Stimulated activated CD4-positive, alpha-beta T cell treated with anti-CD3 and anti-CD28 coated beads, Interleukin-15, amount 100 ng/mL, for 48 hours (primary cell): ENCODE data around the gene SFI1.
"Not testable (repeated sequence)": the region's sequence is repeated elsewhere in the genome, so short reads cannot be mapped to it uniquely, and the experiment has no call there.

Experiments used
- DNase-seq, 2 donors: peaks; one replicate each; pipeline ENCODE4 v3.0.0-alpha.2; 2020; ENCODE audit warnings: low read depth in 2 of 2

SFI1 gene, protein sequence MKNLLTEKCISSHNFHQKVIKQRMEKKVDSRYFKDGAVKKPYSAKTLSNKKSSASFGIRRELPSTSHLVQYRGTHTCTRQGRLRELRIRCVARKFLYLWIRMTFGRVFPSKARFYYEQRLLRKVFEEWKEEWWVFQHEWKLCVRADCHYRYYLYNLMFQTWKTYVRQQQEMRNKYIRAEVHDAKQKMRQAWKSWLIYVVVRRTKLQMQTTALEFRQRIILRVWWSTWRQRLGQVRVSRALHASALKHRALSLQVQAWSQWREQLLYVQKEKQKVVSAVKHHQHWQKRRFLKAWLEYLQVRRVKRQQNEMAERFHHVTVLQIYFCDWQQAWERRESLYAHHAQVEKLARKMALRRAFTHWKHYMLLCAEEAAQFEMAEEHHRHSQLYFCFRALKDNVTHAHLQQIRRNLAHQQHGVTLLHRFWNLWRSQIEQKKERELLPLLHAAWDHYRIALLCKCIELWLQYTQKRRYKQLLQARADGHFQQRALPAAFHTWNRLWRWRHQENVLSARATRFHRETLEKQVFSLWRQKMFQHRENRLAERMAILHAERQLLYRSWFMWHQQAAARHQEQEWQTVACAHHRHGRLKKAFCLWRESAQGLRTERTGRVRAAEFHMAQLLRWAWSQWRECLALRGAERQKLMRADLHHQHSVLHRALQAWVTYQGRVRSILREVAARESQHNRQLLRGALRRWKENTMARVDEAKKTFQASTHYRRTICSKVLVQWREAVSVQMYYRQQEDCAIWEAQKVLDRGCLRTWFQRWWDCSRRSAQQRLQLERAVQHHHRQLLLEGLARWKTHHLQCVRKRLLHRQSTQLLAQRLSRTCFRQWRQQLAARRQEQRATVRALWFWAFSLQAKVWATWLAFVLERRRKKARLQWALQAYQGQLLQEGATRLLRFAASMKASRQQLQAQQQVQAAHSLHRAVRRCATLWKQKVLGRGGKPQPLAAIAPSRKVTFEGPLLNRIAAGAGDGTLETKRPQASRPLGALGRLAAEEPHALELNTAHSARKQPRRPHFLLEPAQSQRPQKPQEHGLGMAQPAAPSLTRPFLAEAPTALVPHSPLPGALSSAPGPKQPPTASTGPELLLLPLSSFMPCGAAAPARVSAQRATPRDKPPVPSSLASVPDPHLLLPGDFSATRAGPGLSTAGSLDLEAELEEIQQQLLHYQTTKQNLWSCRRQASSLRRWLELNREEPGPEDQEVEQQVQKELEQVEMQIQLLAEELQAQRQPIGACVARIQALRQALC

GRCh38 chr22:31496007-31496734 lies at the start of gene SFI1:
Gene SFI1, plus strand, starts transcription at chr22:31496536. Its CDS starts 11,749 bp downstream, at chr22:31508285.
- peak; percentile 93 to 95 for DNase-seq

DNA sequence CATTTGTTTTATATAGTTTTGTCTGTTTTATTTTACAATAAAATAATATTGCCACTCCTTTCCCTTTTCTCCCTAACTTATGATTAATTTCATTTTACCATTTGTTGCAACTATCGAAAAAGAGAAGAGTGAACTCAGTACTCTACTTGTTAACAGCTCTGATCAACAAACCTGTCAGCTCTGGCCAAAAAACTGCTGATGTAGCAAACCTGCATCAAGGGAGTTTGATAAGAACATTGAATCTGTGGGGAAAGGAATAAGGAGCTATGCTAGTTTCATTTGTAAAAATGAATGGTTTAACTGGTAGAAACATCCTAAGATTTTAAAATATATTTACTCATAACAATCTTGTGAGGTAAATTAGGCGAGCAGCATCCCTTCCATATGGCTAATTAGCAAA lies 49.6 kb upstream of the SFI1 start:
- DNase-seq, result no peak

DNA sequence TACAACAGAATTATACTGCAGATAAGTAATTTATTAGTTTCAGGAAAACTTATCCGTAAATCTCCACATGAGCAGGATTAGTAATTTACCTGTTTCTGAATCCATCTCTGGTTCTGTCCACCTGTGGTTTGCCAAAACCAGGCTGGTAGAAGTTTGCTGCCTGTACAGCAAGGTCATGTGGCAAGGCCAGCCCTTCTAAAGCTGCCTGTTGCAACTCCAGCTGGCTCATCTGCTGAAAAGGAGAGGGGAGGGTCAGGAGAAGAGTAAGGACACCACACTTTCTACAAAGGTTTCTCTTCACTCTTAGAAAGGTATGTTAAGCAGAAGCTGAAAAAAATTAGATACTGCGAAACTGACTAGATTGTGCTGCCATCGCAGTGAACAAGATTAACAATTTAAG lies 49.0 kb upstream of the SFI1 start:
- DNase-seq, result no peak

GRCh38 chr22:31448382-31448781 lies 48.0 kb upstream of the SFI1 start:
- DNase-seq, result no peak

- DNase-seq, result no peak
These were observed 46.8 kb upstream of the SFI1 start for GRCh38 chr22:31449506-31449905.

- no peak for DNase-seq
These were observed 44.4 kb upstream of the SFI1 start for GRCh38 chr22:31451709-31452571.

- no peak for DNase-seq
These were observed 34.6 kb upstream of the SFI1 start for GRCh38 chr22:31461699-31462098.

DNA sequence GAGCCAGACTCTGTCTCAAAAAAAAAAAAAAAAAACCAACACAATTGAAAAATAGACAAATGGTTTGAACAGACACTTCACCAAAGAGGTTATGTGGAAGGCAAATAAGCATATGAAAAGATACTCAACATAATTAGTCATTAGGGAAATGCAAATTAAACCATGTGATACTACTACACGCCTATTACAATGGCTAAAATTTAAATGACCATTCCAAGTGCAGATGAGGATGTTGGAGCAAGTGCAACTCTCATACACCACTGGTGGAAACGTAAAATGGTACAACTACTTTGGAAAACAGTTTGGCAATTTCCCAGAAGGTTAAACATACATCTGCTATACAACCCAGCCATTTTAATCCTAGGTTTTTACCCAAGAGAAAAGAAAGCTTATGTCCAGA lies 31.0 kb upstream of the SFI1 start:
- no peak for DNase-seq

DNA sequence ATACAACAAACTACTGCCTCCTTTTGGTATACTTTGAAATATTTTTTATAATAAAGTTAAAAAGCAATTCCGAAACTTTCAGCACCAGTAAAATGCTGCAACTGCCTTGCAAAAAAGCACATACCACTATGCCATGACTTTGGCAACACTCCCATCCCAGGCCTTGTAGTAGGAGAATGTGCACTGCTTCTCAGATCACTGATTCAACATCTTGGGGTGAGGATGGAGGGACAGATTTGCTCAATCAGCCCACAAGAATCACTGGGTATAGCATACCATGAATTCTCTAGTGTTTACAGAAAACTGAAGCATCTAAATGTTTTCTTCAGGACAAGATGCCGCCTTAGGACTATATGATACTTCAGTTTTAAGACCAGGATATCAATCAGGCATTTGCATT lies 21.6 kb upstream of the SFI1 start:
- no peak for DNase-seq

DNA sequence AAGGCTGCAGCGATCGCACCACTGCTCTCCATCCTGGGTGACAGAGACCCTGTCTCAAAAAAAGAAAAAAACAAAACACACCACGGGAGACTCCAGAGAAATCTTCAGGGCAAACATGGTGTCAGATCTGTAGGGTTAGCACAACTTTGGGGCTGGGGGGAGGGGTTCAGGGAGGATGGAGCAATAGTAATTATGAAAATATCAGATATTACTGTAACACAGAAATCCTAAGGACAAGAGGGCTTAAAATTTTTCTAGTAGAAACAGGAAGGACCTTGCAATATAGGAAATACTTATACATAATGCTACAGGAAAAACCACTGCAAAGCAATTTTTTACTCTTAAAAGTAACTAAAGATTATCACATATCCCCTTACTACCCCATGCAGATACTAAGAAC lies 20.5 kb upstream of the SFI1 start:
- DNase-seq, result no peak

GRCh38 chr22:31477329-31477728 lies 19.0 kb upstream of the SFI1 start:
- DNase-seq, result no peak

- DNase-seq, result no peak
These were observed 15.2 kb upstream of the SFI1 start for GRCh38 chr22:31481129-31481528.

DNA sequence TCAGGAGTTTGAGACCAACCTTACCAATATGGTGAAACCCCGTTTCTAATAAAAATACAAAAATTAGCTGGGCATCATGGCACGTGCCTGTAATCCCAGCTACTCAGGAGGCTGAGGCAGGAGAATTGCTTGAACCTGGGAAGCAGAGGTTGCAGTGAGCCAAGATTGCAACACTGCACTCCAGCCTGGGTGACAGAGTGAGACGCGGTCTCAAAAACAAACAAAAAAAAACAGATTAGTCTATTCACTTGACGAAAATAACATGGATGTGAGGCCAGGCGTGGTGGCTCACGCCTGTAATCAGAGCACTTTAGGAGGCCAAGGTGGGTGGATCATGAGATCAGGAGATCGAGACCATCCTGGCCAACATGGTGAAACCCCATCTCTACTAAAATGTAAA lies 13.9 kb upstream of the SFI1 start:
- not testable (repeated sequence) for DNase-seq

DNA sequence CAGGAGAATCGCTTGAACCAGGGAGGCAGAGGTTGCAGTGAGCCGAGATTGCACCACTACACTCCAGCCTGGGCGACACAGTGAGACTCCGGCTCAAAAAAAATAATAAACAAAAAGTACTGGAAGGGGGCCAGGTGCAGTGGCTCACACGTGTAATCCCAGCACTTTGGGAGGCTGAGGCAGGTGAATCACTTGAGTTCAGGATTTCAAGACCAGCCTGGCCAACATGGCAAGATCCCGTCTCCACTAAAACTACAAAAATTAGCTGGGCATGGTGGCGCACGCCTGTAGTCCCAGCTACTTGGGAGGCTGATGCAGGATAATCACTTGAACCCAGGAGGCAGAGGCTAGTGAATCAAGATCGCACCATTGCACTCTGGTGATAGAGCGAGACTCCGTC lies 10.0 kb upstream of the SFI1 start:
- DNase-seq, result not testable (repeated sequence)

GRCh38 chr22:31486951-31487350 lies 9.4 kb upstream of the SFI1 start:
- DNase-seq, result no peak

DNA sequence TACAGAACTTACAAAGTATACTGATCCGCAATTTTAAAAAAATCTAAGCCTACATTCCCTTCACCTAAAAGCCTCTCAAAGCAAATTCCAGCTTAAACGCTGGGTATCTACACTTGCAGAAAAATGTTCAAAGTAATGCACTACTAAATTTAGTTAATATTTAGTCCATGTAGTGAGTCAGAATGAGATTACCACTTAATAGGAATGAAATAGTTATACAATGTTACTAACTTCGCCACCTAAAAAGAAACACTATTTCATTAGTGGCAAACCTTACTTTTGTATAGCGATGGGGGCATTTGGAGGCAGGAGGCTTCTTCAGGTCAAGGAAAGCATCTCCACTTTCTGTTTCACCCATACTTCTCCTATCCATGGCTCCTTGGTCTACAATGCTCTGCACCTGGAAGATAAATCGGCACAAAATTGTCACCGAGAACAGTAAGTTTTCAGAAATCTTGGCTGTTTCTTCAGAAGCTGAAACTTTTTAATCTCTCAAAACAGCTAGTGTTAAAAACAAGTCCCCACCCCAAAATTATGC lies 7.9 kb upstream of the SFI1 start:
- DNase-seq, result no peak

DNA sequence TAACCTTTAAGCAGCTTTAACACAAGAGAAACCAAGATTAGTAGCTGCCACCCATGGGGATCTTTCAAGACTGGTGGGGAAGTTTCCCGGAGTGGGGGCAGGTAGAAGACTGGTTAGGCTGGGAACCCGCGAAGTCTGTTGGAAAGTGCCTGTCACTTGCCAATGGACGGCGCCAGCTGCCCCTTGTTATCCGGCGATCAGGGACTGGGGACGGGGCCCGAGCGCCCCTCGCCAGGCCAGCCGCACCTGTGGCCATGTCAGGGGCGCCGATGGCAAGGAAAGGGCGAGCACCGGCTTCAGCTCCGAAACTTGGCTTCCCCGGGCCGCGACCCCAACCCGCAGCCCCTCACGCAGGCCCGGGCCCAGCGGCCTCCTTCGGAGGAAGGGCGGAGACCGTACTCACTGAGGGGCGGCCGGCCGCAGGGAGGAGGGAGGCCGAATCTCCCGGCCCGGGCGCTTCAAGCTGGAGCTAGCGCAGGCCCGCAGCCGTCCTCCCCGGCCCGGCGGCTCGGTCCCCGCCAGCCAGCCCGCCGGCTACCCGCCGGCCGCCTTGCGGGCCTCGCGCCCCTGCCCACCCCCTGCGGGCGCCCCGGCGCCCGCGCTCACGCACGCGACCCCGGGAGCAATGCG lies 7.2 kb upstream of the SFI1 start:
- no peak for DNase-seq

DNA sequence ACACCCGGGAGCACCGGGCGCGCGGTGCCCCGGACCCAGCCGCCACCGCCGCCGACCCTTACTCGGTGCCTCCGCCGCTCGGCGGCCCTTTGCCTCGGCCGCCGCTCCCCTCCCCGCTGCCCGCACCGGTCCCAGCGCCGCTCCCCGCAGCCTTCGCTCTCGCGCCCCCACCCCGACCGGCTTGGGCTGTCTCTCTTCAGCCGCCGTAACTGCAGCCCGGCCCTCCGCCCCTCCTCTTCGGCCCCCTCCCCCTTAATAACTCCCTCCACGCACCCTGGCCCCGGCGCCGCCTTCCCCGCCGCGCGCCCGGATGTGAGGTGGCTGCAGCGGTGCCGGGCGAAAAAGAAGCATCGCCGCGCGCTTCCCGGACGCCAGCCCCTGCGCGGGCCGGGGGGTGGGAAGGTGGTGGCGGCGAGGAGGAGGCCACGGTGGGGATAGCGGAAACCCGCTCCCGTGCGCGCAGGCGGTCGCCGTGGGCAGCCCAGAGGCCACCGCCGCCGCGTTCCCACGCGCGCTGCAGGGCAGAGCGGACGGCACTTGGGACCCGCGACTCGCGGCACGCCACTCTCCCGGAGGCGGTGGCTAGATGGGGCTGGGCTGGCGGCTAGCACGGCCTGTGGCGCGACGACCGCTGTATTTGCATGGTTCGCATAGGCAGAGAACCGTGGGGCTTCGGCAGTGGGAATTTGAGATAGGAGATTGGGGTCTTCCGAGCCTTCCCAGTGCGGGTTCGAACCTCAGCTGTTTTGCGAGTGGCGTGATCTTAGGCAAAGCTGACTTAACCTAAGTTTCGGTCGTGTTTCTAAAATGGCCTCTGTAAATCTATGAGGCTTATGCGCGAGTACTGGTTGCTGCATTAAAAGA lies 6.5 kb upstream of the SFI1 start, which contains the start of gene EIF4ENIF1:
TSS of gene EIF4ENIF1 (minus strand) at position 211 of the 864 bp plus-strand sequence. CDS start 1,124 bp downstream, outside the sequence.
- peak; percentile 71 to 75 for DNase-seq

DNA sequence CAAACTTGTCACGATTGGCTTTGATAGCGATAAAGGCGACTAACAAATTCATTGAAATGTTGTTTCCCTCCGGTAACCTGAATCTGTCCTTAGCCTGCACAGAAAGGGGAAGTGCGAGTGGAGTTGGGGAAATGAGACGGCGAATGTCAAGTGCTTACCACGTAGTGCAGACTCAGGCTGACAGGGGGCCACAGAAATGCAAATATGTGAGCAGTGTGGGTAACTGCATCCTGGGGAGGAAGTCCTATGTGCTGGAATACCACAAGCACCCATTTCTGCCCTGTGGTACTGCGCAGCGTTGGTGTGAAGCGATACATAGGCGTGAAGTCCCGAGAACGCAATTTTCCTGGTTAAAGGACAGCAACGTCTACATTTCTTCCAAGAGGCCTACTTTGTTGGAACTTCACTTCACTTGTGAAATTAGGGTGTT lies 5.8 kb upstream of the SFI1 start:
- DNase-seq, result no peak
